HCT116 (cell line): ENCODE measurements around the gene EIF4E3.

ENCODE experiments used
- EZH2 ChIP-seq: fragments of 200-600 bp; sonication (generic); IDR thresholded peaks from 2 replicates; pipeline ENCODE4 v1.6.1; 2017; ENCODE audit warnings: antibody characterized with exemption, mixed run types
- JUND ChIP-seq: IDR thresholded peaks from 2 replicates; pipeline ENCODE4 v1.6.1; 2012
- POLR2A ChIP-seq: IDR thresholded peaks from 2 replicates; pipeline ENCODE4 v1.7.0; 2011; ENCODE audit warnings: borderline replicate concordance; ENCODE audit not compliant: insufficient read depth, insufficient read length; ENCODE audit errors: extremely low read depth
- POLR2AphosphoS5 ChIP-seq: IDR thresholded peaks from 2 replicates; pipeline ENCODE4 v1.6.1; 2011; ENCODE audit warnings: mild to moderate bottlenecking, low read depth, low read length, moderate library complexity
- SIN3A ChIP-seq: IDR thresholded peaks from 2 replicates; pipeline ENCODE4 v1.6.1; 2012; ENCODE audit warnings: low read depth
- SP1 ChIP-seq: IDR thresholded peaks from 2 replicates; pipeline ENCODE4 v1.6.1; 2012; ENCODE audit warnings: low read depth
- TF ChIP-seq, protein P1 (sequence below), 3 experiments: fragments of 200-600 bp in 1 of 3; sonication (generic) in 1 of 3; IDR thresholded peaks in 2 of 3; conservative IDR thresholded peaks in 1 of 3; 2 replicates each; pipeline ENCODE4 v1.5.1; 2012 to 2017; ENCODE audit warnings: low read depth in 2 of 3, low read length in 2 of 3, antibody characterized with exemption in 1 of 3, borderline replicate concordance in 1 of 3, control low read depth in 1 of 3, mild to moderate bottlenecking in 1 of 3, mixed read lengths in 1 of 3, mixed run types in 1 of 3, moderate library complexity in 1 of 3; ENCODE audit not compliant: insufficient read depth in 1 of 3
- TF ChIP-seq, protein P2 (sequence below): IDR thresholded peaks from 2 replicates; pipeline ENCODE4 v1.6.1; 2012; ENCODE audit warnings: low read depth

DNA sequence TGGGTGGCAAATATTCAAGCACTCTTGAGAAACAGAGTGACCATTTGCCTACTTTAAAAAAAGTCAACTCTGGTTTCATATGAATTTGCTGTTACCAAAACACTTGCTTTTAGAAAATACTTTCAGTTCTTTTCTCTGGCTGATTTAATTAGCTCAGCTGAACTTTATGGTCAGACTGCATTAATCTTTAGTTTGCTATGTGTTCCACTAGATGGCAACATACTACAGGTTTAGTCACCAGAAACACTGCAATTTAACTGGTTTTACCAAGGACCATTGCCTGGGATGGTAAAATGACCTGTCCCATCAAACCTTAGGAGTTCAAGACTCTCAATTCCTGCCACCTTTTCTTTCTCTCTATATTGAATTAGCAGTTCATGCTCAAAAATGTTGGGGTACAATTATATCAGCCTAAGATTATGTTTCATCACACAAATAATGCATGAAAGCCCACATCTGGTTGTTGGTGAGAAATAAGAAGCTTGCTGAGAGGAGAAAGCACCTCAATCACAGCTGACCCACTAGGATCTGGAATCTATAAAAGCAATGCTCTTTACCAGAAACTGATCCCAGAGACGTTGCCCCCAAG is 14.2 kb downstream of the EIF4E3 start:
- TF ChIP-seq, protein P1, sequence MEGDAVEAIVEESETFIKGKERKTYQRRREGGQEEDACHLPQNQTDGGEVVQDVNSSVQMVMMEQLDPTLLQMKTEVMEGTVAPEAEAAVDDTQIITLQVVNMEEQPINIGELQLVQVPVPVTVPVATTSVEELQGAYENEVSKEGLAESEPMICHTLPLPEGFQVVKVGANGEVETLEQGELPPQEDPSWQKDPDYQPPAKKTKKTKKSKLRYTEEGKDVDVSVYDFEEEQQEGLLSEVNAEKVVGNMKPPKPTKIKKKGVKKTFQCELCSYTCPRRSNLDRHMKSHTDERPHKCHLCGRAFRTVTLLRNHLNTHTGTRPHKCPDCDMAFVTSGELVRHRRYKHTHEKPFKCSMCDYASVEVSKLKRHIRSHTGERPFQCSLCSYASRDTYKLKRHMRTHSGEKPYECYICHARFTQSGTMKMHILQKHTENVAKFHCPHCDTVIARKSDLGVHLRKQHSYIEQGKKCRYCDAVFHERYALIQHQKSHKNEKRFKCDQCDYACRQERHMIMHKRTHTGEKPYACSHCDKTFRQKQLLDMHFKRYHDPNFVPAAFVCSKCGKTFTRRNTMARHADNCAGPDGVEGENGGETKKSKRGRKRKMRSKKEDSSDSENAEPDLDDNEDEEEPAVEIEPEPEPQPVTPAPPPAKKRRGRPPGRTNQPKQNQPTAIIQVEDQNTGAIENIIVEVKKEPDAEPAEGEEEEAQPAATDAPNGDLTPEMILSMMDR (IDR thresholded peaks at IDR 0.05 in 2 of 3, conservative IDR thresholded peaks at IDR 0.05 in 1 of 3; ENCODE audit: borderline replicate concordance in 1 of 3, insufficient read depth in 1 of 3, low read depth in 2 of 3, low read length in 2 of 3): peak; percentile 47 to 70 (median 48); a peak in 5 of 6 replicates
- no peak for TF ChIP-seq POLR2AphosphoS5
- TF ChIP-seq, protein P2, sequence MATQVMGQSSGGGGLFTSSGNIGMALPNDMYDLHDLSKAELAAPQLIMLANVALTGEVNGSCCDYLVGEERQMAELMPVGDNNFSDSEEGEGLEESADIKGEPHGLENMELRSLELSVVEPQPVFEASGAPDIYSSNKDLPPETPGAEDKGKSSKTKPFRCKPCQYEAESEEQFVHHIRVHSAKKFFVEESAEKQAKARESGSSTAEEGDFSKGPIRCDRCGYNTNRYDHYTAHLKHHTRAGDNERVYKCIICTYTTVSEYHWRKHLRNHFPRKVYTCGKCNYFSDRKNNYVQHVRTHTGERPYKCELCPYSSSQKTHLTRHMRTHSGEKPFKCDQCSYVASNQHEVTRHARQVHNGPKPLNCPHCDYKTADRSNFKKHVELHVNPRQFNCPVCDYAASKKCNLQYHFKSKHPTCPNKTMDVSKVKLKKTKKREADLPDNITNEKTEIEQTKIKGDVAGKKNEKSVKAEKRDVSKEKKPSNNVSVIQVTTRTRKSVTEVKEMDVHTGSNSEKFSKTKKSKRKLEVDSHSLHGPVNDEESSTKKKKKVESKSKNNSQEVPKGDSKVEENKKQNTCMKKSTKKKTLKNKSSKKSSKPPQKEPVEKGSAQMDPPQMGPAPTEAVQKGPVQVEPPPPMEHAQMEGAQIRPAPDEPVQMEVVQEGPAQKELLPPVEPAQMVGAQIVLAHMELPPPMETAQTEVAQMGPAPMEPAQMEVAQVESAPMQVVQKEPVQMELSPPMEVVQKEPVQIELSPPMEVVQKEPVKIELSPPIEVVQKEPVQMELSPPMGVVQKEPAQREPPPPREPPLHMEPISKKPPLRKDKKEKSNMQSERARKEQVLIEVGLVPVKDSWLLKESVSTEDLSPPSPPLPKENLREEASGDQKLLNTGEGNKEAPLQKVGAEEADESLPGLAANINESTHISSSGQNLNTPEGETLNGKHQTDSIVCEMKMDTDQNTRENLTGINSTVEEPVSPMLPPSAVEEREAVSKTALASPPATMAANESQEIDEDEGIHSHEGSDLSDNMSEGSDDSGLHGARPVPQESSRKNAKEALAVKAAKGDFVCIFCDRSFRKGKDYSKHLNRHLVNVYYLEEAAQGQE: no peak
- no peak for TF ChIP-seq POLR2A
- no peak for TF ChIP-seq SIN3A
- TF ChIP-seq SP1: no peak
- TF ChIP-seq EZH2: no peak
- no peak for TF ChIP-seq JUND
